Neural cell (in vitro differentiated cells): ENCODE measurements around the gene GLUD2. TPM values are rescaled to one million over a fixed set of nuclear protein-coding genes. Genes with fewer than 3 reads are reported as not detected.
"Not testable (repeated sequence)": the region's sequence is repeated elsewhere in the genome, so short reads cannot be mapped to it uniquely, and the experiment has no call there.

Source experiments
- H2AFZ ChIP-seq: fragments of 200-600, 300-800 bp; sonication (generic), shearing (Covaris generic); 2 replicates; pipeline ENCODE4 v1.6.0; 2014; ENCODE audit warnings: low read depth, mild to moderate bottlenecking, antibody characterized with exemption, low read length, moderate library complexity
- H3F3A ChIP-seq: fragments of 200-600 bp; shearing (Covaris generic); 2 replicates; pipeline ENCODE4 v1.6.1; 2016; ENCODE audit warnings: mild to moderate bottlenecking, moderate library complexity, mixed read lengths, antibody characterized with exemption, low read length; ENCODE audit not compliant: insufficient read depth, poor library complexity, severe bottlenecking
- H3K27ac ChIP-seq: fragments of 200-600, 300-800 bp; sonication (generic), shearing (Covaris generic); 2 replicates; pipeline ENCODE4 v1.5.1; 2014; ENCODE audit warnings: mild to moderate bottlenecking, low read length, moderate library complexity
- H3K27me3 ChIP-seq: fragments of 300-800, 200-600 bp; sonication (generic), shearing (Covaris generic); 2 replicates; pipeline ENCODE4 v1.6.0; 2014; ENCODE audit warnings: mild to moderate bottlenecking, low read depth, low read length, moderate library complexity; ENCODE audit not compliant: insufficient read depth
- H3K36me3 ChIP-seq: fragments of 300-800, 200-600 bp; sonication (generic), shearing (Covaris generic); 2 replicates; pipeline ENCODE4 v1.5.1; 2014; ENCODE audit warnings: mild to moderate bottlenecking, antibody characterized with exemption, low read length, moderate library complexity; ENCODE audit not compliant: insufficient read depth
- H3K4me2 ChIP-seq: fragments of 300-800, 200-600 bp; sonication (generic), shearing (Covaris generic); 2 replicates; pipeline ENCODE4 v1.6.0; 2014; ENCODE audit warnings: mild to moderate bottlenecking, low read length
- H3K4me3 ChIP-seq: fragments of 300-800, 200-600 bp; sonication (generic), shearing (Covaris generic); 2 replicates; pipeline ENCODE4 v1.5.1; 2014; ENCODE audit warnings: mild to moderate bottlenecking, low read length, moderate library complexity
- H3K79me2 ChIP-seq: fragments of 200-600 bp; shearing (Covaris generic); replicated peaks from 2 replicates; pipeline ENCODE4 v1.6.0; 2014; ENCODE audit warnings: mild to moderate bottlenecking, low read length, moderate library complexity; ENCODE audit not compliant: insufficient read depth
- H3K9ac ChIP-seq: fragments of 300-800, 200-600 bp; sonication (generic), shearing (Covaris generic); 2 replicates; pipeline ENCODE4 v1.6.1; 2016; ENCODE audit warnings: mild to moderate bottlenecking, low read length, mixed read lengths
- H3K9me2 ChIP-seq: fragments of 200-600 bp; shearing (Covaris generic); 2 replicates; pipeline ENCODE4 v1.6.1; 2016; ENCODE audit warnings: mild to moderate bottlenecking, low read length, mixed read lengths; ENCODE audit not compliant: insufficient read depth
- H3K9me3 ChIP-seq: fragments of 200-600, 300-800 bp; sonication (generic), shearing (Covaris generic); 2 replicates; pipeline ENCODE4 v1.6.1; 2016; ENCODE audit warnings: mild to moderate bottlenecking, mixed run types, low read length, moderate library complexity, mixed read lengths
- H4K20me1 ChIP-seq: fragments of 200-600 bp; shearing (Covaris generic); 2 replicates; pipeline ENCODE4 v1.6.1; 2016; ENCODE audit warnings: mild to moderate bottlenecking, mixed run types; ENCODE audit not compliant: insufficient read depth
- CTCF ChIP-seq: fragments of 450-650 bp; IDR thresholded peaks from 2 replicates; pipeline ENCODE4 v1.5.1; 2014; ENCODE audit warnings: antibody characterized with exemption, mild to moderate bottlenecking, moderate library complexity; ENCODE audit not compliant: poor library complexity, severe bottlenecking
- EP300 ChIP-seq: fragments of 450-650 bp; conservative IDR thresholded peaks from 2 replicates; pipeline ENCODE4 v1.6.1; 2014; ENCODE audit warnings: antibody characterized with exemption, mild to moderate bottlenecking, moderate library complexity; ENCODE audit not compliant: poor library complexity, severe bottlenecking
- EZH2 ChIP-seq: fragments of 200-600, 300-800 bp; shearing (Covaris generic), sonication (generic); IDR thresholded peaks from 2 replicates; pipeline ENCODE4 v1.6.1; 2014; ENCODE audit warnings: antibody characterized with exemption, low read length, borderline replicate concordance, mild to moderate bottlenecking; ENCODE audit not compliant: insufficient read depth, poor library complexity, severe bottlenecking
- MXI1 ChIP-seq: fragments of 450-650 bp; conservative IDR thresholded peaks from 2 replicates; pipeline ENCODE4 v1.6.1; 2014; ENCODE audit warnings: antibody characterized with exemption, mild to moderate bottlenecking; ENCODE audit not compliant: poor library complexity, severe bottlenecking
- POLR2AphosphoS5 ChIP-seq: IDR thresholded peaks from 2 replicates; pipeline ENCODE4 v1.6.1; 2012
- RAD21 ChIP-seq: fragments of 450-650 bp; conservative IDR thresholded peaks from 2 replicates; pipeline ENCODE4 v1.6.1; 2014; ENCODE audit warnings: antibody characterized with exemption, mild to moderate bottlenecking, moderate library complexity
- SMC3 ChIP-seq: fragments of 450-650 bp; conservative IDR thresholded peaks from 2 replicates; pipeline ENCODE4 v1.6.1; 2014; ENCODE audit warnings: antibody characterized with exemption, mild to moderate bottlenecking, moderate library complexity; ENCODE audit not compliant: poor library complexity
- TAF1 ChIP-seq: IDR thresholded peaks from 2 replicates; pipeline ENCODE4 v1.6.1; 2012; ENCODE audit warnings: low read depth
- polyA plus RNA-seq: library from polyadenylated mRNA; depleted of rRNA; stranded (reverse); fragments of >200 nt; gene quantifications from 2 replicates; pipeline ENCODE4 v1.2.3, GENCODE V29; 2014
- TF ChIP-seq, protein P1 (sequence below): IDR thresholded peaks from 2 replicates; pipeline ENCODE4 v1.6.1; 2012; ENCODE audit warnings: borderline replicate concordance

GLUD2 gene
- polyA plus RNA-seq, 1 donor from 2014 or later: 0.35 TPM

GRCh38 chrX:121064579-121064978 is 17.2 kb downstream of the GLUD2 start:
- H2AFZ ChIP-seq: no peak overlapping the region
- H3K9ac ChIP-seq: no peak overlapping the region
- H3K36me3 ChIP-seq: no peaks in the 10 kb centered on the region
- H3K4me2 ChIP-seq: no peak overlapping the region
- H4K20me1 ChIP-seq: no peaks in the 10 kb centered on the region
- H3K9me2 ChIP-seq: no peaks in the 10 kb centered on the region
- no peak overlapping the region for H3K4me3 ChIP-seq
- no peaks in the 10 kb centered on the region for H3K9me3 ChIP-seq
- H3K79me2 ChIP-seq: no peaks in the 10 kb centered on the region
- TF ChIP-seq, protein P1, sequence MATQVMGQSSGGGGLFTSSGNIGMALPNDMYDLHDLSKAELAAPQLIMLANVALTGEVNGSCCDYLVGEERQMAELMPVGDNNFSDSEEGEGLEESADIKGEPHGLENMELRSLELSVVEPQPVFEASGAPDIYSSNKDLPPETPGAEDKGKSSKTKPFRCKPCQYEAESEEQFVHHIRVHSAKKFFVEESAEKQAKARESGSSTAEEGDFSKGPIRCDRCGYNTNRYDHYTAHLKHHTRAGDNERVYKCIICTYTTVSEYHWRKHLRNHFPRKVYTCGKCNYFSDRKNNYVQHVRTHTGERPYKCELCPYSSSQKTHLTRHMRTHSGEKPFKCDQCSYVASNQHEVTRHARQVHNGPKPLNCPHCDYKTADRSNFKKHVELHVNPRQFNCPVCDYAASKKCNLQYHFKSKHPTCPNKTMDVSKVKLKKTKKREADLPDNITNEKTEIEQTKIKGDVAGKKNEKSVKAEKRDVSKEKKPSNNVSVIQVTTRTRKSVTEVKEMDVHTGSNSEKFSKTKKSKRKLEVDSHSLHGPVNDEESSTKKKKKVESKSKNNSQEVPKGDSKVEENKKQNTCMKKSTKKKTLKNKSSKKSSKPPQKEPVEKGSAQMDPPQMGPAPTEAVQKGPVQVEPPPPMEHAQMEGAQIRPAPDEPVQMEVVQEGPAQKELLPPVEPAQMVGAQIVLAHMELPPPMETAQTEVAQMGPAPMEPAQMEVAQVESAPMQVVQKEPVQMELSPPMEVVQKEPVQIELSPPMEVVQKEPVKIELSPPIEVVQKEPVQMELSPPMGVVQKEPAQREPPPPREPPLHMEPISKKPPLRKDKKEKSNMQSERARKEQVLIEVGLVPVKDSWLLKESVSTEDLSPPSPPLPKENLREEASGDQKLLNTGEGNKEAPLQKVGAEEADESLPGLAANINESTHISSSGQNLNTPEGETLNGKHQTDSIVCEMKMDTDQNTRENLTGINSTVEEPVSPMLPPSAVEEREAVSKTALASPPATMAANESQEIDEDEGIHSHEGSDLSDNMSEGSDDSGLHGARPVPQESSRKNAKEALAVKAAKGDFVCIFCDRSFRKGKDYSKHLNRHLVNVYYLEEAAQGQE: no peak
- TF ChIP-seq MXI1: no peak
- no peak for TF ChIP-seq SMC3
- TF ChIP-seq CTCF: no peak
- no peak for TF ChIP-seq RAD21
- TF ChIP-seq EZH2: no peak
- H3K27me3 ChIP-seq: no peaks in the 10 kb centered on the region
- no peak overlapping the region for H3K27ac ChIP-seq
- no peaks in the 10 kb centered on the region for H3F3A ChIP-seq

GRCh38 chrX:121084247-121084646 is 36.8 kb downstream of the GLUD2 start:
- not testable (repeated sequence) for H3K27me3 ChIP-seq, H3K36me3 ChIP-seq, H3K9me2 ChIP-seq, H3K9ac ChIP-seq, H2AFZ ChIP-seq, H3K79me2 ChIP-seq, H4K20me1 ChIP-seq, H3K4me3 ChIP-seq, H3K4me2 ChIP-seq, H3K9me3 ChIP-seq, H3F3A ChIP-seq, H3K27ac ChIP-seq

DNA sequence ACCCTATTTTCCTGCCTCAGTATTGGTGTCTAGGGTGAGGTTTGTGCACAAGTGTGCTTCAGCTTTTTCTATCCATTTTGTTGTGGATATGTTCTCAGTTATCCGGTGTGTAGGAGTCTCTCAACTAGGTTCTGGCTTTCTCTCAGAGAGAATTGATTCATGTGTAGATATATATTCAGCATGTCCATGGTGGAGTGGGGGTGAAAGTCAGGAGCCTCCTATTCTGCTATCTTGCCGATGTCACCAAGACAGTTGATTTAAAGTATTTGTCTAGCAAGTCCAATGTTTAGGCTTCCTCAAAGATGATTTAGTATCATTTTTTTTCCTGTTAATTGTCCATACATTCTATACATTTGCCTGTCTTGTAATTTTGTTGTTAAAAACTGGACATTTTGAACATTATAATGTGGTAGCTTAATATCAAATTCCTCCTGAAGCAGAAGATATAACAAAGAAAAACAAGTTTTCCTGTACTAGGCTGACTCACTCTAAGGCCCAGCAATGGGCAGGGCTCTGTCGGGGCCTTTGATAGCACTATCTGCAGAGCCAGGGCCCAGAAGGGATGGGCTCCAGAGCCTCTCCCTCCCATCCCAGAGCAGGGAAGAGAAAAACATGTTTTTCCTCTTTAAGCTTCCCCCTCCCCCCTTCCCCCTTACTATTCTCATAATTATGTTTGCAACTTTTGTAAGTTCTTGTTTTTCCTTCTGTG is 37.6 kb downstream of the GLUD2 start:
- Histone ChIP-seq H3K27ac (no peak overlapping the region), H2AFZ (no peak overlapping the region), H3K4me3 (no peak overlapping the region), H3K9me2 (no peaks in the 10 kb centered on the region), H4K20me1 (no peaks in the 10 kb centered on the region), H3K9ac (no peak overlapping the region), H3F3A (no peaks in the 10 kb centered on the region), H3K27me3 (no peaks in the 10 kb centered on the region), H3K4me2 (no peak overlapping the region), H3K36me3 (no peaks in the 10 kb centered on the region), H3K79me2 (no peaks in the 10 kb centered on the region), H3K9me3 (no peaks in the 10 kb centered on the region)
- no peak for TF ChIP-seq MXI1
- TF ChIP-seq EZH2: no peak
- TF ChIP-seq, protein P1: no peak
- TF ChIP-seq POLR2AphosphoS5: no peak
- TF ChIP-seq CTCF: no peak
- no peak for TF ChIP-seq SMC3
- TF ChIP-seq RAD21: no peak
- TF ChIP-seq EP300: no peak
- TF ChIP-seq TAF1: no peak
